Bronchial epithelial cell (primary cell): ENCODE results near the gene NLGN2. TPM values are rescaled to one million over a fixed set of nuclear protein-coding genes. Genes with fewer than 3 reads are reported as not detected.

ENCODE experiments used
- DNase-seq: peaks from one replicate; pipeline ENCODE4 v3.0.0-alpha.2; 2010; ENCODE audit warnings: low read depth
- FAIRE-seq: peaks from 2 replicates; lab custom pipeline; 2011; peaks lifted over from hg19 to GRCh38; lab: Jason Lieb, UNC
- H3K27me3 ChIP-seq: 2 replicates; pipeline ENCODE4 v1.5.1; 2011; ENCODE audit warnings: low read length; ENCODE audit not compliant: control insufficient read depth, insufficient read depth
- H3K36me3 ChIP-seq: 2 replicates; pipeline ENCODE4 v1.5.1; 2011; ENCODE audit warnings: low read length; ENCODE audit not compliant: control insufficient read depth, insufficient read depth
- H3K4me3 ChIP-seq: 2 replicates; pipeline ENCODE4 v1.5.1; 2011; ENCODE audit warnings: mild to moderate bottlenecking, low read depth, low read length, control low read depth
- CTCF ChIP-seq: IDR thresholded peaks from 2 replicates; pipeline ENCODE4 v1.5.1; 2011; ENCODE audit warnings: mild to moderate bottlenecking, moderate library complexity, low read length, control low read depth, inconsistent platforms; ENCODE audit not compliant: insufficient read depth, severe bottlenecking
- total RNA-seq: library from RNA; depleted of rRNA; stranded (reverse); fragments of >200 nt; gene quantifications from 2 replicates; pipeline ENCODE4 v1.2.1, GENCODE V29; 2014

NLGN2 gene
- total RNA-seq, 1 donor from 2014 or later, result 0.79 TPM

- FAIRE-seq (no peak), DNase-seq (no peak)
- no peaks in the 10 kb centered on the region for H3K27me3 ChIP-seq
- TF ChIP-seq CTCF, result no peak
- peaks cover 38% of the 10 kb centered on the region for H3K36me3 ChIP-seq
- no peak overlapping the region for H3K4me3 ChIP-seq
Observed at GRCh38 chr17:7389924-7390910, 17.4 kb upstream of the NLGN2 start.

- H3K36me3 ChIP-seq, result peaks cover 38% of the 10 kb centered on the region
- no peak for TF ChIP-seq CTCF
- no peaks in the 10 kb centered on the region for H3K27me3 ChIP-seq
- DNase-seq (no peak), FAIRE-seq (no peak)
- no peak overlapping the region for H3K4me3 ChIP-seq
Observed at GRCh38 chr17:7391307-7391706, 16.3 kb upstream of the NLGN2 start.

GRCh38 chr17:7392696-7393612 is 14.7 kb upstream of the NLGN2 start:
- DNase-seq (no peak), FAIRE-seq (no peak)
- TF ChIP-seq CTCF, result no peak
- H3K4me3 ChIP-seq, result peak overlapping the region; percentile 82
- H3K36me3 ChIP-seq, result peaks cover 32% of the 10 kb centered on the region
- H3K27me3 ChIP-seq, result no peaks in the 10 kb centered on the region

GRCh38 chr17:7393613-7394451 is 13.8 kb upstream of the NLGN2 start:
- TF ChIP-seq CTCF, result no peak
- peaks cover 26% of the 10 kb centered on the region for H3K36me3 ChIP-seq
- DNase-seq (peak; percentile 44), FAIRE-seq (no peak)
- peak overlapping the region; percentile 82 for H3K4me3 ChIP-seq
- H3K27me3 ChIP-seq, result no peaks in the 10 kb centered on the region
